ENCODE results near the gene SCCPDH. TPM values are rescaled to one million over a fixed set of nuclear protein-coding genes. Genes with fewer than 3 reads are reported as not detected.

The SCCPDH gene
- total RNA-seq, 1 experiment from 2014 or later: 26.1 TPM

DNA sequence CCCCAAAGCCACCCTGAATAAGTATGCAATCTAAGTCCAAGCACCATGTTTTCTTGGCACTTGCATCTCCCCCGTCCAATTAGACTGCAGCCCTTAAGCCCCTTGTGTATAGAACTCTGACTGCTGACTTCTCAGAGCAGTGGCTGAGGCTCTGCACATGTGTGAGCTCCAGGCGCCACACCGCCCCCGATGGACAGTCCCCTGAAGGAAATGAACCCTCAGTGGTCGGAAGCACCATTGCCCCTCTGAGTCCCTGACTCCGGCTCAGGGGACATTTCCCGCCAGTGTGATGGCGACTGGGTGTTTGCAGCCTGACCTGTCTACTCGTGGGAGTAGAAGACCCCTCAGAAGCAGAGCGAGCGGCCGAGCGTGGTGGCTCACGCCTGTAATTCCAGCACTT lies 37.2 kb upstream of the SCCPDH start:
- H3K27me3 ChIP-seq (replicated peaks; ENCODE audit: control insufficient read depth, insufficient read depth, low read length): no peaks in the 10 kb centered on the region
- H3K9me3 ChIP-seq: no peaks in the 10 kb centered on the region
- Mint-ChIP-seq H3K27me3 (ENCODE audit: insufficient read depth, unreplicated experiment) (no peaks in the 10 kb centered on the region), H3K4me3 (ENCODE audit: unreplicated experiment) (no peak overlapping the region), H3K27ac (ENCODE audit: unreplicated experiment) (no peak overlapping the region), H3K4me1 (ENCODE audit: low read depth, unreplicated experiment) (peaks cover 4% of the 10 kb centered on the region), H3K36me3 (ENCODE audit: insufficient read depth, unreplicated experiment) (no peaks in the 10 kb centered on the region), H3K9me3 (ENCODE audit: unreplicated experiment) (no peaks in the 10 kb centered on the region)
- no peak overlapping the region for H3K4me3 ChIP-seq (ENCODE audit: low read depth, low read length)
- H3K36me3 ChIP-seq (ENCODE audit: control insufficient read depth, insufficient read depth, low read length): no peaks in the 10 kb centered on the region
- TF ChIP-seq, protein P1, sequence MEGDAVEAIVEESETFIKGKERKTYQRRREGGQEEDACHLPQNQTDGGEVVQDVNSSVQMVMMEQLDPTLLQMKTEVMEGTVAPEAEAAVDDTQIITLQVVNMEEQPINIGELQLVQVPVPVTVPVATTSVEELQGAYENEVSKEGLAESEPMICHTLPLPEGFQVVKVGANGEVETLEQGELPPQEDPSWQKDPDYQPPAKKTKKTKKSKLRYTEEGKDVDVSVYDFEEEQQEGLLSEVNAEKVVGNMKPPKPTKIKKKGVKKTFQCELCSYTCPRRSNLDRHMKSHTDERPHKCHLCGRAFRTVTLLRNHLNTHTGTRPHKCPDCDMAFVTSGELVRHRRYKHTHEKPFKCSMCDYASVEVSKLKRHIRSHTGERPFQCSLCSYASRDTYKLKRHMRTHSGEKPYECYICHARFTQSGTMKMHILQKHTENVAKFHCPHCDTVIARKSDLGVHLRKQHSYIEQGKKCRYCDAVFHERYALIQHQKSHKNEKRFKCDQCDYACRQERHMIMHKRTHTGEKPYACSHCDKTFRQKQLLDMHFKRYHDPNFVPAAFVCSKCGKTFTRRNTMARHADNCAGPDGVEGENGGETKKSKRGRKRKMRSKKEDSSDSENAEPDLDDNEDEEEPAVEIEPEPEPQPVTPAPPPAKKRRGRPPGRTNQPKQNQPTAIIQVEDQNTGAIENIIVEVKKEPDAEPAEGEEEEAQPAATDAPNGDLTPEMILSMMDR (IDR thresholded peaks at IDR 0.05; ENCODE audit: insufficient read depth in 1 of 2, low read depth in 1 of 2, low read length in 1 of 2, severe bottlenecking in 1 of 2, unreplicated experiment in 1 of 2): no peak
- no TSS peak for BruUV-seq (replicated peaks)
- intact Hi-C loops (cut with micrococcal nuclease; ENCODE audit: unreplicated experiment): loop anchor here (5.0 kb wide), 1 partner anchor 40 kb away; no protein-coding TSS in a partner anchor
- DNase-seq: no peak
- CTCF ChIA-PET: interaction anchor here (0.6 kb wide), 1 partner anchor 38 kb away, joined by 6 read pairs; no protein-coding TSS in a partner anchor
- H3K4me1 ChIP-seq: peaks cover 4% of the 10 kb centered on the region; the same call in 1 of the 2 replicates
- POLR2A ChIA-PET: no interaction called here

DNA sequence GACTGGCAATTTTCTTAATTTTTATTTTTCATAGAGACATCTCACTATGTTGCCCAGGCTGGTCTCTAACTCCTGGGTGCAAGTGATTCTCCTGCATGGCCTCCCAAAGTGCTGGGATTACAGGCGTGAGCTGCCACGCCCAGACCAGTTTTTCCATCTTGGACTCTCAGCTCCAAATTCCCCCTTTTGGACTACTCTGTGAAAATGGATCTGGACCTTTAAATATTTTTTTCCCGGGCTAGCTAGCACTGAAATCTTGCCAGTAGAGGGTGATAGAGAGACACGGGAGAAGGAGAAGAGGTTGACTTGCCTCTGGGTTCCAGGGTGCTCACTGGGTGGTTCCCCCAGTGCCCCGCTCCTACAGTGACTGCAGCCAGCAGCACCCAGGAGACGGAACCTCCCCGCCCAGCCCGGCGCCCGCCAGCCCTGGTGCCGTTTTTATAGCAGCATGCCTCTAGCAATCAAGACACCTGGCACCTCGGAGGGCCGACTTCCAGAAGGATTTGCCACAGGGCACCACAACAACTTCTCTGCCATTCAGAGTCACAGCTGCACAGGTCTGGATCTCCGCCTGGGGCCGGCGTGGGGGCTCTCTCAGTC lies 34.7 kb upstream of the SCCPDH start:
- no peaks in the 10 kb centered on the region for H3K36me3 ChIP-seq (ENCODE audit: control insufficient read depth, insufficient read depth, low read length)
- H3K4me1 Mint-ChIP-seq (ENCODE audit: low read depth, unreplicated experiment): no peaks in the 10 kb centered on the region
- H3K4me3 ChIP-seq (ENCODE audit: low read depth, low read length): 0 out of 2 replicates have a peak overlapping the region, but pooled peaks have one; percentile 14
- no peaks in the 10 kb centered on the region for H3K27me3 Mint-ChIP-seq (ENCODE audit: insufficient read depth, unreplicated experiment)
- H3K9me3 ChIP-seq: peaks cover 10% of the 10 kb centered on the region; the same call in 1 of the 2 replicates
- peaks cover 4% of the 10 kb centered on the region for H3K36me3 Mint-ChIP-seq (ENCODE audit: insufficient read depth, unreplicated experiment)
- peaks cover 4% of the 10 kb centered on the region; the same call in 1 of the 2 replicates for H3K4me1 ChIP-seq
- ChIA-PET CTCF (interaction anchor here (0.7 kb wide), 1 partner anchor 66 kb away, joined by 4 read pairs; no protein-coding TSS in a partner anchor), POLR2A (no interaction called here)
- no TSS peak for BruUV-seq (replicated peaks)
- peak overlapping the region; percentile 14 for H3K4me3 Mint-ChIP-seq (ENCODE audit: unreplicated experiment)
- DNase-seq: peak; percentile 60 to 73
- H3K27ac Mint-ChIP-seq (ENCODE audit: unreplicated experiment): no peak overlapping the region
- peaks cover 4% of the 10 kb centered on the region for H3K9me3 Mint-ChIP-seq (ENCODE audit: unreplicated experiment)
- H3K27me3 ChIP-seq (replicated peaks; ENCODE audit: control insufficient read depth, insufficient read depth, low read length): no peaks in the 10 kb centered on the region
- intact Hi-C loops (cut with micrococcal nuclease; ENCODE audit: unreplicated experiment): loop anchor here (1.0 to 5.0 kb wide), 4 partner anchors 10 to 193 kb away; no protein-coding TSS in a partner anchor
- TF ChIP-seq, protein P1 (IDR thresholded peaks at IDR 0.05; ENCODE audit: insufficient read depth in 1 of 2, low read depth in 1 of 2, low read length in 1 of 2, severe bottlenecking in 1 of 2, unreplicated experiment in 1 of 2): peak; percentile 84 to 86

DNA sequence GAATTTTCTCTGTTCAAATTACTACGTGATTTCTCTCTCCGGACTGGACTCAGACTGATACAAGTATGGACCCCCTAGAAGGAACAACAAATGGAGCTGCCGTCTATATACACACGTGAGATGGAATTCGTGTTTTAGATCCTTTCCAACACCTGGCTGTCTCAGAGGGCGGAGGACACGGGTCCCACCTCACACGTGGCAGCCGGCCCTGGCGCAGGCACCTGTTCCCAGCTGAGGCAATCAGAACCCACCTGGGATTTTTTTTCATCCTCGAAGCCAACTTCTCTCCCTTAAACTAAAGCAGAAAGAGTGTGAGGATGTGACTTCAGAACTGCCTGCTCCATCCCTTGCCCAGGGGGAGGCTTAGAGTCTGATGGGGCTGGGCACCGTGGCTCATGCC lies 34.1 kb upstream of the SCCPDH start:
- Histone ChIP-seq H3K4me3 (ENCODE audit: low read depth, low read length) (no peak overlapping the region), H3K36me3 (ENCODE audit: control insufficient read depth, insufficient read depth, low read length) (no peaks in the 10 kb centered on the region), H3K9me3 (peaks cover 10% of the 10 kb centered on the region; the same call in 1 of the 2 replicates), H3K27me3 (replicated peaks; ENCODE audit: control insufficient read depth, insufficient read depth, low read length) (no peaks in the 10 kb centered on the region), H3K4me1 (peaks cover 4% of the 10 kb centered on the region; the same call in 1 of the 2 replicates)
- DNase-seq: no peak
- H3K4me1 Mint-ChIP-seq (ENCODE audit: low read depth, unreplicated experiment): no peaks in the 10 kb centered on the region
- H3K9me3 Mint-ChIP-seq (ENCODE audit: unreplicated experiment): peaks cover 9% of the 10 kb centered on the region
- peaks cover 4% of the 10 kb centered on the region for H3K36me3 Mint-ChIP-seq (ENCODE audit: insufficient read depth, unreplicated experiment)
- H3K4me3 Mint-ChIP-seq (ENCODE audit: unreplicated experiment): peak overlapping the region; percentile 14
- intact Hi-C loops (cut with micrococcal nuclease; ENCODE audit: unreplicated experiment): no loop called here
- TF ChIP-seq, protein P1 (IDR thresholded peaks at IDR 0.05; ENCODE audit: insufficient read depth in 1 of 2, low read depth in 1 of 2, low read length in 1 of 2, severe bottlenecking in 1 of 2, unreplicated experiment in 1 of 2): no peak
- ChIA-PET CTCF (no interaction called here), POLR2A (no interaction called here)
- H3K27me3 Mint-ChIP-seq (ENCODE audit: insufficient read depth, unreplicated experiment): no peaks in the 10 kb centered on the region
- no TSS peak for BruUV-seq (replicated peaks)
- no peak overlapping the region for H3K27ac Mint-ChIP-seq (ENCODE audit: unreplicated experiment)
